Stimulated activated CD4-positive, alpha-beta T cell treated with anti-CD3 and anti-CD28 coated beads, TNF-alpha, amount 100 ng/mL, for 4 hours (primary cell): ENCODE measurements around the gene MTA2.

Experiments used
- DNase-seq, 3 experiments: peaks; one replicate each; pipeline ENCODE4 v3.0.0-alpha.2; 2020; ENCODE audit warnings: low read depth in 3 of 3

The MTA2 gene

DNA sequence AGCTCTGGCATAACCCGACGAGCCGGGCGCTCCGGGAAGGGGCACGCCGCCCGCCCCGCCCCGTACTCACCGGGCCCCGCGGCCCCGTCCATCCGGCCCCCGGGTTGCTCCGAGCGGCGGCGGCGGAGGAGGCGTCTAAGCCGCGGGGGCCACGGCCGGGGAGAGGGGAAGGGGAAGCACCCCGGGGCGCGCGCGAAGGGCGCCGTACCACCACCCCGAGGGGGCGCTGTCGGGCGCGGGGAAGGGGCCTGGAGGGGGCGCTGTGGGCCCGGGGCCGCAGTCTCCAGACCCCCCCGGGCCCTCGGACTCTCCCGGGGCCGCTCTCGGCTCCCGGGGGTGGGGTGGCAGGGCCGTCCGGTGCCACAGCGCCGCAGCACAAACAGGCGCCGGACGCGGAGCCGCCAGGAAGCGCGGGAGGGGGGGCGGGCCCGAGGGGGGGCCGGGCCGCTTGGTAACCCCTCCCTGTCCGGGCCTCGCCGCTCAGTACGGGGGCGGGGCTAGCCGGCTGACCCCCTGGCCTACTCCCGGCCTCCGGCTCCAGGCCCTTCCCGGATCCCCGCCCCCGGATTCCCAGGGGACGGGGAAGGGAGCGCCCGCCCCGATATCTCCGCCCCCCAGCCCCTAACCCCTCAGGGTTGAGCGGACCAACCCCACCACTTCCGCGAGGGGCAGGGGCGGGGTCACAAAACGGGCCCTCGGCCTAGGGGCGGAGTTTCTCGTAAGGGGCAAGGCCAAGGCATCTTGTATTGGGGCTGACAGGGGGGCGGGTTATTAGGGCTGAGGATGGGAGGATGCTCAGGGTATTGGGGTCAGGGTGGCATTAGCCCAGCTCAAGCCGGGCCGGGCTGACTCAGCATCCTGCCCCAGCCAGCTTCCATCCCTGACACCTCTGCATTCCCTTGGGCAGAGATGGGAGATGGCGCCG, 11.0 kb upstream of the MTA2 start, which contains the start of the genes EML3 and ROM1:
TSS of gene EML3 (minus strand) at position 410 of the 925 bp plus-strand sequence. CDS start at position 92, 318 bp downstream.
TSS of gene ROM1 (plus strand) at position 892 of the 925 bp plus-strand sequence. CDS start at position 917, 25 bp downstream.
- peak; percentile 82 to 85 (median 83) for DNase-seq

- peak; percentile 29 to 37 (median 32) for DNase-seq
Observed at GRCh38 chr11:62611705-62612365, 10.2 kb upstream of the MTA2 start.

DNA sequence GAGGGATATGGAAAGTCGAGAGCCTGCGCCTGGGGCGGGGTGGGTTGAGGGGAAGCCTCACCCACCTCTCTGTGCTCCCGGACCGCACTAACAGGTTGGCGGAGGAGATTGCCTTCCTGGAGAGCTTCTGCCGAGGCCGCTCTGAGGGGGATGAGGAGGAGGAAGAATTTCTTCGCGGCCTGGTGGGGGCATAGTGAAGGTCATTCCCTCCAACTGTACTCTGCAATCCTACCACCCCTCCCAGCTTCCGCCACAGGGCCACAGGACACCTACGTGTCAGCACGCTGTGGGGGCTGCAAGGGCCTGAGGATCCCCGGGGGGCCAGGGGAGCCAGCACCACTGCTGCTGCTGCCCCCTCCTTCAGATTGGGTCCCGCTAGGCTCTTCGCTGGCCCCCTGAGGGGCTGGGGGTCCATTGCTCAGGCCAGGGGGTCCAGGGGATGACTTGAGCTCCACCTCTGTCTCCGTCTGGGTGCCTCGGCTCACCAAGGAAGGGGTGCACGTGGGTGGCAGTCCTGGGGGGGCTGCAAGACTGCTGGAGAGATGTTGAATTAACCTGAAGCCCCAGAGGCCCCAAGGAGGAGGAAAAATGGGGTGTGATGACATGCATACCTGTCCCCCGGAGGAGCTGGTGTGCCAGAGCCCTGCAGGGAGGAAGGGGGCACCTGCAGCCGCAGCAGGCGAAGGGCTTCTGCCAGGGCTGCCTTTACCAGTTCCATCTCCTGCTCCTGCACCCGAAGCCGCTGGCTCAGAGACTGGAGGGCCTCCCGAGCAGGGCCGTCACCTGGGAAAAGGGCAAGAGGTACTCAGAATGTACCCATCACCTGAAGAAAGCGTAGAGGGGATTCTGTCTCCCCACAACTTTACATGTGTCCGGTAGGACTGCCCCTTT, 9.4 kb upstream of the MTA2 start:
- no peak for DNase-seq

GRCh38 chr11:62610403-62610802, 8.7 kb upstream of the MTA2 start:
- no peak for DNase-seq

DNA sequence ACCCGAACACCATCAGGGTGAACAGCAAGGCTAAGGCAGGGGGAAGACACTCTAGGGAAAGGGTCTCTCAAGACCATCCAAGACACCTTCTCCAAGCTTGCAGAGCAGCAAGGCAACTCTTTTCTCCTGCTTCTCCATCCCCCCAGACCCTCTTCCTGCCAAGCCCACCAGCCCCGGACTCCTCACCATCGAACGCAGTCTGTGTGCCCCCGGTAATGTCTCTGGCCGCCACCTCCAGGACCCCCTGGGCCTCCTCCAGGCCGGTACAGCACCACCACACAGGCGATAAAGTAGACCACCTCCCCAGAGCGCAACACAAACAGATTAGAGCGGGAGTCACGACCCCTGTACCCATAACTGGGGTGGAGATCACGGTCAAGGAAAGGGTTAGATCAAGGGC, 7.1 kb upstream of the MTA2 start:
- DNase-seq = no peak

- no peak for DNase-seq
Observed at GRCh38 chr11:62607714-62608113, 6.0 kb upstream of the MTA2 start.

GRCh38 chr11:62605902-62606301, 4.2 kb upstream of the MTA2 start:
- DNase-seq = no peak

DNA sequence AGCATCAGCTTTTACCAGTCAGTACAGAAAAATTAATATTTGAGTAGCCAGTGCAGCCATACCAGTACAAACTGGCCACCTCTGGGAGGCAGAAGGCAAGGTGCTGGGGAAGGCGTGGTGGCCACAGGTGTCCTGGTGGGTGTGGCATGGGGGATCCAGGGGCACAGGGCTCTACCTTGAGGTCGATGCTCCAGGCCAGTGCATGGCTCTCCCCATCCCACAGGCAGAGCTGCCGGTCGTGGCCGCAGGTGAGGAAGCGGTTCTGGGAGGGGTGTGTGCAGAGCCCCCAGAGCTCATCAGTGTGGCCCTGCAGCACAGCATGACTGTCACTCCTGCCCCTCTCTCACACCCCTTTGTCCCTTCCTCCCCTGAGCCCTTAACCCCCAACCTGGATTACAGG, 3.8 kb upstream of the MTA2 start:
- no peak for DNase-seq

DNA sequence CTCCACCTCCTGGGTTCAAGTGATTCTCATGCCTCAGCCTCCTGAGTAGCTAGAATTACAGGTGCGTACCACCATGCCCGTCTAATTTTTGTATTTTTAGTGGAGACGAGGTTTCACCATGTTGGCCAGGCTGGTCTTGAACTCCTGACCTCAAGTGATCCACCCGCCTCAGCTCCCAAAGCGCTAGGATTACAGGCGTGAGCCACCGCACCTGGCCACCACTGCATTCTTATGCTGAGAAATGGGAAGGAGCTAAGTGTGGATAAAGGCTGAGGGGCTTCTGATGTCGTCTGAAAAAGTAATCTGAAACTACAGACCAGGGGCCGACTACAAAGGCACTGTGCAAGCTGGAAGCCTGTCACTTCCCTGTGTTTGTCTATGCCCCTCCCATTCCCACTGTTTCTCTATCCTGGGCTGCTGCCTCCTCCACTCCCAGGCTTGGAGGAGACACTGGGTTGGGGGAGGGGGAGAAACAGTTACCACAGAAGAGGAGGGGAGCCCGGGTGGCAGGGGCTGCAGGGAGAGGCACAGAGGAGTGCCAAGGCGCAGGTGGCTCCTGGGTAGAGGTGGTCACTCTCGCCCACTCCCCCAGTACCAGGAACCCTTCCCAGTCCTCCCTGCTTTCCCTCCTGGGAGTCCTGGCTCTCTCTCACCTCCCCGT, 2.9 kb upstream of the MTA2 start:
- DNase-seq = no peak

DNA sequence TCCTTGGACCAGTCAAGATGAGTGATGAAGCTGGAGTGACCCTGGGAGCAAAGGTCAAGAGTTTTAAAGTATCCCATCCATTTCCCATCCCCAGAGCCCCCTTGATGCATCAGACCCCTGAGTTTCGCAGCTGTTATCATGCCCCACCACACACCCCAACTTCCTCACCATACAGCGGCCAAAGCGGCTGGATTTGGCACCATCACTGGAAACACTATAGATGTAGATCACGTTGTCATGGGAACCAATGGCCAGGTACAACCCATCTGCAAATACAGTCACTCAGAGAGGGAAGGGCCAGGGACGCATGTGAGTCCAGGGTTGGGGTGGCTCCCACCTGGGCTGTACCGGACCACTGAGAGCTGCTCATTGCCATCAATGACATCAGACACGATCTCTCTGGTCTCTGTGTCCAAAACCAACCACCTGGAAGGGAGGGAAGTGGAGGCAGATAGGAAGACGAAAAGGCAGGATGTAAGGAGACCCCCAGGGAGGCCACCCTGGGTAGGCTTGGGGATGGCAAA, 2.2 kb upstream of the MTA2 start:
- DNase-seq = no peak

- DNase-seq = no peak
Observed at GRCh38 chr11:62603072-62603408, 1.4 kb upstream of the MTA2 start.

- DNase-seq = peak in 1 of 3 experiments; percentile 35
Observed at GRCh38 chr11:62602141-62603071, 741 bp upstream of the MTA2 start.

- peak in 2 of 3 experiments; percentile 29 to 45 for DNase-seq
Observed at GRCh38 chr11:62601122-62601371, 618 bp downstream of the MTA2 start.

GRCh38 chr11:62600367-62601121, 1.1 kb downstream of the MTA2 start:
- DNase-seq = no peak

DNA sequence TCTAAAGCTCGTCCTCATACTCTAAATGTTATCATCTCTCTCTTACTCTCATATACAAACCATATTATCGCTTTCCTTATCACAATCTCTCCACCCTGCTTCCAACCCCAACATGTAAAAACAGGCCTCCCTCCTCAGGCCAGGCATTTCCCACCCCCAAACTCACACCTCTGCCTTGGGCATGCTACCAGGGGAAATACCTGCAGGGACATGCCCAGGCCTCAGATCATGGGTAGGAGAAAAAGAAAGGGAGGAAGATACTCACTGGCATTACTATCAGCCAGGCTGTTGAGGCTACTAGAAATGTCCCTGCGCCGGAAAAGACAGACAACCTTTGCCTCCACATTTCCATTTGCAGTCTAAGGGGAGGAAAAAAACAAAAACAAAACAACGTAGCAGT, 1.8 kb downstream of the MTA2 start:
- no peak for DNase-seq

DNA sequence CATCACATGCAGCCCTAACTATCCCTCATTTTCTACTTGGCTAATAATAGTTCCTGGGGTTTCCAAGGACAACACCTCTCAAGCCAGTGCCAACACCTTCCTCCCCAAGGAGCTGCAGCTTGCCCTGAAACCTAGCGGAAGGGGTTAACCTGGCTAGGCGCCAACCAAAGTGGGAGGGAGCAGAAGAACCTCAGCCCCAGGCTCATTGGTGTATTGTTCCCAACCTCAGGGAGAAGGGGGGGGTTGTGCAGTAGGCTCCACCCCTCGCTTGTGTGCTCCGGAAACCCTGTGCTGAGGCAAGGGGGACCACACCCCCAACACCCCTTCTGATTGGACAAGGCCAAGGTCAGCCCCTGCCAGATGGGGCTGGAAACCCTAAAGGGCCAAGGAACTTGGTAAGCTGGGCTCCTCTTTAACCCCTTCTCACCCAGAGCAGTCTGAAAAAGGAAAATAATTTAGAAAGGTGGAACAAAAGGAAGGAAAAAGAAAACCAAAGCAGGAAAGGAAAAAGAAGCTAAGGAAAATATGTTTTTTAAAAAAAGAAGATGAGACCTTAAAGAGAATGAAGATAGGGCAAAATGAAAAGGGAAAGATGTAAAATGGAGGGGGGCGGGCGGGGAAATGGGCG, 2.5 kb downstream of the MTA2 start:
- DNase-seq = peak; percentile 83 to 91 (median 90)

- DNase-seq = no peak
Observed at GRCh38 chr11:62595124-62595523, 6.5 kb downstream of the MTA2 start.

DNA sequence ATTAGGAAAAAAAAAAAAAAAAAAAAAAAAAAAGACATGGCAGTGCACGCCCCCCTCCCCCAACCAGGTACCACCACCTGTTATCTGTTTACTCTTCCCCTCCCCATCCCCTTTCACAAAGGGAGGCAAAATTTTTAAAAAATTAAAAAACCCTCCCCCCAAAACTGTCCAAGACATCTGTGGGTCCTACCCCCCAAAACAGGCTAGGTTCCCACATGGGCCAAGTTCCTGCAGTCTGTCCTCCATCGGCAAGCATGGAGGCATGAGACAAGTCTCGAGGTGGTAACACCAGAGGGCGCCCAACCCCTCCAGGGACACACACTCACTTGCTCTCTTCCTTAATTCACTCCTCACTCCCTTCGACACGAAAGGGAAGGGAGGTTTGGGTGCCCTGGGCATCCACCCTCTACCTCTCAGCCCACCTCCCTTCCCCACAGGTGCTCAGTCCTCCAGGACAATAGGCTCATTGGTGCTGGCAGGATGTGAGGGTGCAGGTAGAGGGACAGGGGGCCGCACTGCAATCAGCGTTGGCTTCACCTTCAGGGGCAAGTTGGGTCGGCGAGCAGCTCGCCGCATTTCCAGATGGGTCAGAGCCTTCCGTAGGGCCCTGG, 8.1 kb downstream of the MTA2 start:
- peak in 2 of 3 experiments; percentile 62 to 67 for DNase-seq

- DNase-seq = no peak
Observed at GRCh38 chr11:62592989-62593421, 8.7 kb downstream of the MTA2 start.
